Body of pancreas (tissue), 4 donors: ENCODE results near the gene GTF3C2. TPM values are rescaled to one million over a fixed set of nuclear protein-coding genes. Genes with fewer than 3 reads are reported as not detected.

Experiments
- ATAC-seq: fragments of 150-250 bp; one replicate; pipeline ENCODE4 v1.9.1; 2016
- DNase-seq, 4 donors: peaks; one replicate each; pipeline ENCODE4 v3.0.0-alpha.2; 2019
- H3K27ac ChIP-seq, 4 donors: fragments of 200-600 bp; sonication (generic); 1 replicate in 3 of 4; 2 replicates in 1 of 4; pipeline versions ENCODE4 v1.5.1 to v1.6.1; 2016 to 2019; ENCODE audit warnings: mild to moderate bottlenecking in 1 of 4, mixed read lengths in 1 of 4, moderate library complexity in 1 of 4
- H3K27me3 ChIP-seq, 2 donors: fragments of 200-600 bp; sonication (generic); one replicate each; pipeline ENCODE4 v1.6.0; 2016; ENCODE audit warnings: mild to moderate bottlenecking in 1 of 2
- H3K36me3 ChIP-seq, 2 donors: fragments of 200-600 bp; sonication (generic); replicated peaks in 1 of 2; 2 replicates each; pipeline ENCODE4 v1.5.1; 2016; ENCODE audit warnings: low read depth in 2 of 2; ENCODE audit not compliant: insufficient read depth in 1 of 2
- H3K4me1 ChIP-seq: fragments of 200-600 bp; sonication (generic); one replicate; pipeline ENCODE4 v1.6.0; 2016
- H3K4me3 ChIP-seq, 2 donors: fragments of 200-600 bp; sonication (generic); 1 replicate in 1 of 2; 2 replicates in 1 of 2; pipeline ENCODE4 v1.5.1; 2016 to 2019
- H3K9me3 ChIP-seq, 3 donors: fragments of 200-600 bp; sonication (generic); 1 replicate in 2 of 3; 2 replicates in 1 of 3; pipeline ENCODE4 v1.5.1; 2016
- CTCF ChIP-seq, 7 experiments: fragments of 450-650 bp in 4 of 7; fragments of 200-600 bp in 3 of 7; sonication (generic) in 3 of 7; IDR thresholded peaks; one replicate each; pipeline ENCODE4 v1.5.1; 2016 to 2019; ENCODE audit warnings: antibody characterized with exemption in 7 of 7
- POLR2A ChIP-seq, 3 donors: fragments of 450-650 bp; IDR thresholded peaks; one replicate each; pipeline ENCODE4 v1.6.1; 2016; ENCODE audit warnings: antibody characterized with exemption in 3 of 3, mild to moderate bottlenecking in 2 of 3
- WGBS, 2 donors: methylation state at CpG; one replicate each; pipeline ENCODE4 v1.1.5; 2017; 5-methylcytosine and 5-hydroxymethylcytosine counted together
- intact Hi-C: fragments of 100-400 bp; cut with DNase I; formaldehyde crosslinking; loops from one replicate; pipeline ENCODE4 v1.15.1; 2023
- total RNA-seq, 2 donors: library from RNA; depleted of rRNA; stranded (reverse); fragments of >200 nt; gene quantifications; one replicate each; pipeline ENCODE4 v1.1.0, GENCODE V29; 2016

Gene GTF3C2
- total RNA-seq, 2 donors from 2014 or later = 26.2 to 73.2 TPM

DNA sequence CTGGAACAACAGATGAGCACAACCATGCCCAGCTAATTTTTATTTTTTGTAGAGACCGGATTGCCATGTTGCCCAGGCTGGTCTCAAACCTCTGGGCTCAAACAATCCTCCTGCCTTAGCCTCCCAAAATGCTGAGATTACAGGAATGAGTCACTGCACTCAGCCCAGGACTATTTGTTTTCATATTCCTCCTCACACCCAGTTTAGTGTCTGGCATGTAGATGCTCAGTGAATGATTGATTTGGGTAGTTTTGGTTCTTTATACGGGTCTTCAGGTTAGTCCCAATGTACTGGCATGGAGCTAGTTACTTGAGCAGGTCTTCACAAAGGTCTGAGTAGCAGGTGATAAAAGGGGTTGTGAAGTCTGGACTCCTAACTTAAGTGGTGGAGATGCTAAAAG lies 7.4 kb upstream of the GTF3C2 start:
- DNase-seq (no peak), ATAC-seq (no peak)
- Histone ChIP-seq H3K27me3 (no peaks in the 10 kb centered on the region), H3K36me3 (peaks cover 0 to 32% of the 10 kb centered on the region in 2 donors), H3K9me3 (no peaks in the 10 kb centered on the region), H3K4me1 (peaks cover 6% of the 10 kb centered on the region), H3K27ac (no peak overlapping the region), H3K4me3 (no peak overlapping the region)
- no peak for TF ChIP-seq CTCF (IDR thresholded peaks at IDR 0.05)
- TF ChIP-seq POLR2A (IDR thresholded peaks at IDR 0.05) = no peak
- intact Hi-C loops = no loop called here
- WGBS, 2 donors = 59 to 66% methylated on average over 2 of the region's 2 CpGs

- intact Hi-C loops = no loop called here
- Histone ChIP-seq H3K27ac (no peak overlapping the region), H3K9me3 (no peaks in the 10 kb centered on the region), H3K27me3 (no peaks in the 10 kb centered on the region), H3K36me3 (peaks cover 0 to 28% of the 10 kb centered on the region in 2 donors), H3K4me3 (no peak overlapping the region), H3K4me1 (peaks cover 8% of the 10 kb centered on the region)
- DNase-seq (no peak), ATAC-seq (no peak)
- TF ChIP-seq POLR2A (IDR thresholded peaks at IDR 0.05) = peak in 1 of 3 donors; percentile 5
- no peak for TF ChIP-seq CTCF (IDR thresholded peaks at IDR 0.05)
- WGBS, 2 donors = 84 to 87% methylated on average over 4 of the region's 4 CpGs
Measured at GRCh38 chr2:27362678-27363420, 6.3 kb upstream of the GTF3C2 start.

DNA sequence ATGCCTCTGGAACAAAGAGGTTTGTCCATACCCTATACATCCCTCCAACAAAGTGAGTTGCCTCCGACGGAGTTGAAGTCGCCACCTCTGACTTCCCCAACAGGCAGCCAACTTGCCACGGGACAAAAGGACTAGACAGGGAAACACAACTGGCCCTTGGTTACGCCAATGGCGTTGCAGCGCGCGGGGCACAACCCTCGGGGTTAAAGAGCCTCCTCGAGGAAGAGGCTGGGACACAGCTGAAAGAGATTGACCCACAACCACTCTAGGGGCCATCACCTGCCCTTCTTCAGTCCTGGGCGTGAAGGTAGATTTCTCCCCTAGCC lies 545 bp downstream of the GTF3C2 start:
- H3K4me1 ChIP-seq = peaks cover 38% of the 10 kb centered on the region
- intact Hi-C loops = no loop called here

GRCh38 chr2:27354597-27354927 lies 2.0 kb downstream of the GTF3C2 start:
- H3K27ac ChIP-seq = no peak overlapping the region
- peaks cover 45% of the 10 kb centered on the region for H3K4me1 ChIP-seq

More for the DNA sequence above, 545 bp downstream of the GTF3C2 start:
- H3K9me3 ChIP-seq = no peaks in the 10 kb centered on the region
- no peaks in the 10 kb centered on the region for H3K36me3 ChIP-seq
- WGBS, 2 donors = 0 to 1% methylated on average over 11 of the region's 12 CpGs
- peak overlapping the region; percentile 72 to 80 for H3K4me3 ChIP-seq
- H3K27me3 ChIP-seq = no peaks in the 10 kb centered on the region
- peak overlapping the region; percentile 75 to 93 (median 88) for H3K27ac ChIP-seq
- TF ChIP-seq CTCF (IDR thresholded peaks at IDR 0.05) (no peak), POLR2A (IDR thresholded peaks at IDR 0.05) (no peak)
- peak; percentile 5 for ATAC-seq
- DNase-seq = peak in 3 of 4 donors; percentile 35 to 60 (median 45)

More at GRCh38 chr2:27354597-27354927, 2.0 kb downstream of the GTF3C2 start:
- Histone ChIP-seq H3K4me3 (no peak overlapping the region), H3K9me3 (no peaks in the 10 kb centered on the region), H3K36me3 (no peaks in the 10 kb centered on the region), H3K27me3 (no peaks in the 10 kb centered on the region)
- intact Hi-C loops = no loop called here
- WGBS, 2 donors = 88 to 90% methylated on average over 7 of the region's 7 CpGs
- no peak for DNase-seq
- TF ChIP-seq CTCF (IDR thresholded peaks at IDR 0.05) (no peak), POLR2A (IDR thresholded peaks at IDR 0.05) (no peak)
- ATAC-seq = no peak
